ENCODE results near the gene MPZL2.

Gene MPZL2

GRCh38 chr11:118216621-118217481, 47.2 kb downstream of the MPZL2 start:
- Mint-ChIP-seq H3K27me3 (ENCODE audit: low read depth, poor library complexity) (peaks cover 71% of the 10 kb centered on the region), H3K36me3 (ENCODE audit: low read depth) (no peaks in the 10 kb centered on the region), H3K9me3 (no peaks in the 10 kb centered on the region), H3K4me3 (no peak overlapping the region), H3K27ac (no peak overlapping the region), H3K4me1 (no peaks in the 10 kb centered on the region)
- no peak for DNase-seq
- no peak for TF ChIP-seq CTCF (IDR thresholded peaks at IDR 0.05)

- H3K27me3 Mint-ChIP-seq (ENCODE audit: low read depth, poor library complexity) = peaks cover 71% of the 10 kb centered on the region
- no peaks in the 10 kb centered on the region for H3K36me3 Mint-ChIP-seq (ENCODE audit: low read depth)
- TF ChIP-seq CTCF (IDR thresholded peaks at IDR 0.05) = no peak
- no peaks in the 10 kb centered on the region for H3K4me1 Mint-ChIP-seq
- DNase-seq = no peak
- H3K4me3 Mint-ChIP-seq = no peak overlapping the region
- H3K27ac Mint-ChIP-seq = no peak overlapping the region
- no peaks in the 10 kb centered on the region for H3K9me3 Mint-ChIP-seq
Measured at GRCh38 chr11:118215765-118216164, 48.3 kb downstream of the MPZL2 start.

- Mint-ChIP-seq H3K4me1 (no peaks in the 10 kb centered on the region), H3K9me3 (no peaks in the 10 kb centered on the region), H3K4me3 (no peak overlapping the region), H3K36me3 (ENCODE audit: low read depth) (no peaks in the 10 kb centered on the region), H3K27ac (no peak overlapping the region), H3K27me3 (ENCODE audit: low read depth, poor library complexity) (peaks cover 71% of the 10 kb centered on the region)
- DNase-seq = no peak
- TF ChIP-seq CTCF (IDR thresholded peaks at IDR 0.05) = no peak
Measured at GRCh38 chr11:118215262-118215661, 48.8 kb downstream of the MPZL2 start.

GRCh38 chr11:118214210-118214914, 49.7 kb downstream of the MPZL2 start:
- H3K27me3 Mint-ChIP-seq (ENCODE audit: low read depth, poor library complexity) = peaks cover 71% of the 10 kb centered on the region
- no peaks in the 10 kb centered on the region for H3K9me3 Mint-ChIP-seq
- no peaks in the 10 kb centered on the region for H3K4me1 Mint-ChIP-seq
- DNase-seq = no peak
- no peaks in the 10 kb centered on the region for H3K36me3 Mint-ChIP-seq (ENCODE audit: low read depth)
- no peak overlapping the region for H3K4me3 Mint-ChIP-seq
- no peak overlapping the region for H3K27ac Mint-ChIP-seq
- TF ChIP-seq CTCF (IDR thresholded peaks at IDR 0.05) = no peak

- DNase-seq = no peak
- H3K4me1 Mint-ChIP-seq = no peaks in the 10 kb centered on the region
- peaks cover 72% of the 10 kb centered on the region for H3K27me3 Mint-ChIP-seq (ENCODE audit: low read depth, poor library complexity)
- H3K27ac Mint-ChIP-seq = no peak overlapping the region
- H3K36me3 Mint-ChIP-seq (ENCODE audit: low read depth) = no peaks in the 10 kb centered on the region
- no peak for TF ChIP-seq CTCF (IDR thresholded peaks at IDR 0.05)
- H3K4me3 Mint-ChIP-seq = no peak overlapping the region
- no peaks in the 10 kb centered on the region for H3K9me3 Mint-ChIP-seq
Measured at GRCh38 chr11:118213781-118214180, 50.3 kb downstream of the MPZL2 start.
